ENCODE results near the gene SPDL1. TPM values are rescaled to one million over a fixed set of nuclear protein-coding genes. Genes with fewer than 3 reads are reported as not detected.

The SPDL1 gene
- total and polyA plus RNA-seq, 4 donors: 0.89 to 11.5 (median 3.0) TPM

DNA sequence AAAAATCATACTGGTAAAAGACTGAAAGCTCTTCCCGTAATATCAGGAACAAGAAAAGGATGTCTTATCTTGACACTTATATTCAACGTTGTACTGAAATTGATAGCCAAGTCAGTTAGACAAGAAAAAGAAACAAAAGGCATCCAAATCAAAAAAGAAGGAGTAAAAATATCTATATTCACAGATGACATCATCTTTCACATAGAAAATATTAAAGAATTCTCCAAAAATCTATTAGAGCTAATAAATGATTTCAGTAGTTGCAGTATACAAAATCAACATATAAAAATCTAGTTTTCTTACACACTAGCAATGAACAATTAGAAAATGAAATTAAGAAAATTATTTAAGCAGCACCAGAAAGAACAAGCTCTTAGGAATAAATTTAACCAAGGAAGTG lies 24.3 kb downstream of the SPDL1 start (continued):
- TF ChIP-seq RXRA (IDR thresholded peaks at IDR 0.05) (no peak), EGR1 (IDR thresholded peaks at IDR 0.05; ENCODE audit: low read depth in 2 of 2) (no peak), RAD21 (IDR thresholded peaks at IDR 0.05) (no peak)
- TF ChIP-seq, protein P1, sequence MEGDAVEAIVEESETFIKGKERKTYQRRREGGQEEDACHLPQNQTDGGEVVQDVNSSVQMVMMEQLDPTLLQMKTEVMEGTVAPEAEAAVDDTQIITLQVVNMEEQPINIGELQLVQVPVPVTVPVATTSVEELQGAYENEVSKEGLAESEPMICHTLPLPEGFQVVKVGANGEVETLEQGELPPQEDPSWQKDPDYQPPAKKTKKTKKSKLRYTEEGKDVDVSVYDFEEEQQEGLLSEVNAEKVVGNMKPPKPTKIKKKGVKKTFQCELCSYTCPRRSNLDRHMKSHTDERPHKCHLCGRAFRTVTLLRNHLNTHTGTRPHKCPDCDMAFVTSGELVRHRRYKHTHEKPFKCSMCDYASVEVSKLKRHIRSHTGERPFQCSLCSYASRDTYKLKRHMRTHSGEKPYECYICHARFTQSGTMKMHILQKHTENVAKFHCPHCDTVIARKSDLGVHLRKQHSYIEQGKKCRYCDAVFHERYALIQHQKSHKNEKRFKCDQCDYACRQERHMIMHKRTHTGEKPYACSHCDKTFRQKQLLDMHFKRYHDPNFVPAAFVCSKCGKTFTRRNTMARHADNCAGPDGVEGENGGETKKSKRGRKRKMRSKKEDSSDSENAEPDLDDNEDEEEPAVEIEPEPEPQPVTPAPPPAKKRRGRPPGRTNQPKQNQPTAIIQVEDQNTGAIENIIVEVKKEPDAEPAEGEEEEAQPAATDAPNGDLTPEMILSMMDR (IDR thresholded peaks at IDR 0.05; ENCODE audit: low read depth, low read length, missing input control): no peak

DNA sequence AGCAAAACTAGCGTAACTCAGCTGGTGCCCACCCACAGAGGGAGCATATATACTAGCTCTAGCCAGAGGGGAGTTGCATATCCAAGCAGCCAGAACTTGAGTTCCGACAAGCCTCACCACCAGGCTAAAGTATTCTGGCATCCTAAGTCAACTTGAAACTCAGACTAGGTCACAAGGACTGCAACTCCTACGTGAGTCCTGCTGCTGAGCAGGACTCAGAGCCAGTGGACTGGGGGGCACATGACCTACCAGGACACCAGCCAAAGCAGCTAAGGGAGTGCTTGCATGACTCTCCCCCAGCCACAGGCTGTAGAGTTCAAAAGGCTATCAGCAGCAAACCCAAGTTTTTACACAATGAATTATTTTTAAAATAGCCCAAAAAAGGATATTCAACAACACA lies 26.1 kb downstream of the SPDL1 start:
- no peak overlapping the region for H3K4me3 ChIP-seq (ENCODE audit: low read depth in 1 of 3, low read length in 3 of 3)
- TF ChIP-seq, protein P1 (IDR thresholded peaks at IDR 0.05; ENCODE audit: low read depth, low read length, missing input control): no peak
- no peak for TF ChIP-seq FOXA2 (IDR thresholded peaks at IDR 0.05)
- TF ChIP-seq YY1 (IDR thresholded peaks at IDR 0.05): no peak
- TF ChIP-seq, protein P2, sequence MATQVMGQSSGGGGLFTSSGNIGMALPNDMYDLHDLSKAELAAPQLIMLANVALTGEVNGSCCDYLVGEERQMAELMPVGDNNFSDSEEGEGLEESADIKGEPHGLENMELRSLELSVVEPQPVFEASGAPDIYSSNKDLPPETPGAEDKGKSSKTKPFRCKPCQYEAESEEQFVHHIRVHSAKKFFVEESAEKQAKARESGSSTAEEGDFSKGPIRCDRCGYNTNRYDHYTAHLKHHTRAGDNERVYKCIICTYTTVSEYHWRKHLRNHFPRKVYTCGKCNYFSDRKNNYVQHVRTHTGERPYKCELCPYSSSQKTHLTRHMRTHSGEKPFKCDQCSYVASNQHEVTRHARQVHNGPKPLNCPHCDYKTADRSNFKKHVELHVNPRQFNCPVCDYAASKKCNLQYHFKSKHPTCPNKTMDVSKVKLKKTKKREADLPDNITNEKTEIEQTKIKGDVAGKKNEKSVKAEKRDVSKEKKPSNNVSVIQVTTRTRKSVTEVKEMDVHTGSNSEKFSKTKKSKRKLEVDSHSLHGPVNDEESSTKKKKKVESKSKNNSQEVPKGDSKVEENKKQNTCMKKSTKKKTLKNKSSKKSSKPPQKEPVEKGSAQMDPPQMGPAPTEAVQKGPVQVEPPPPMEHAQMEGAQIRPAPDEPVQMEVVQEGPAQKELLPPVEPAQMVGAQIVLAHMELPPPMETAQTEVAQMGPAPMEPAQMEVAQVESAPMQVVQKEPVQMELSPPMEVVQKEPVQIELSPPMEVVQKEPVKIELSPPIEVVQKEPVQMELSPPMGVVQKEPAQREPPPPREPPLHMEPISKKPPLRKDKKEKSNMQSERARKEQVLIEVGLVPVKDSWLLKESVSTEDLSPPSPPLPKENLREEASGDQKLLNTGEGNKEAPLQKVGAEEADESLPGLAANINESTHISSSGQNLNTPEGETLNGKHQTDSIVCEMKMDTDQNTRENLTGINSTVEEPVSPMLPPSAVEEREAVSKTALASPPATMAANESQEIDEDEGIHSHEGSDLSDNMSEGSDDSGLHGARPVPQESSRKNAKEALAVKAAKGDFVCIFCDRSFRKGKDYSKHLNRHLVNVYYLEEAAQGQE (IDR thresholded peaks at IDR 0.05): no peak
- no peak for TF ChIP-seq SP1 (IDR thresholded peaks at IDR 0.05)
- no peak for TF ChIP-seq NR2F2 (IDR thresholded peaks at IDR 0.05)
- H3K9me3 ChIP-seq (ENCODE audit: control insufficient read depth in 4 of 4, low read length in 3 of 4): no peaks in the 10 kb centered on the region
- 68% methylated on average over 3 of the region's 3 CpGs for WGBS
- H3K27me3 ChIP-seq (ENCODE audit: control insufficient read depth in 4 of 4, insufficient read depth in 4 of 4, low read length in 3 of 4): peaks cover 0 to 3% (median 0%) of the 10 kb centered on the region in 4 donors
- H3K9ac ChIP-seq (ENCODE audit: low read depth in 1 of 2, low read length in 2 of 2): no peak overlapping the region
- DNase-seq (ENCODE audit: low spot score): no peak
- no peaks in the 10 kb centered on the region for H3K4me1 ChIP-seq (ENCODE audit: control insufficient read depth in 4 of 4, insufficient read depth in 4 of 4, low read length in 3 of 4)
- no peak overlapping the region for H3K27ac ChIP-seq (ENCODE audit: low read depth in 1 of 2, low read length in 2 of 2)
- H3K36me3 ChIP-seq (ENCODE audit: control insufficient read depth in 4 of 4, insufficient read depth in 3 of 4, low read depth in 1 of 4, low read length in 3 of 4): no peaks in the 10 kb centered on the region

DNA sequence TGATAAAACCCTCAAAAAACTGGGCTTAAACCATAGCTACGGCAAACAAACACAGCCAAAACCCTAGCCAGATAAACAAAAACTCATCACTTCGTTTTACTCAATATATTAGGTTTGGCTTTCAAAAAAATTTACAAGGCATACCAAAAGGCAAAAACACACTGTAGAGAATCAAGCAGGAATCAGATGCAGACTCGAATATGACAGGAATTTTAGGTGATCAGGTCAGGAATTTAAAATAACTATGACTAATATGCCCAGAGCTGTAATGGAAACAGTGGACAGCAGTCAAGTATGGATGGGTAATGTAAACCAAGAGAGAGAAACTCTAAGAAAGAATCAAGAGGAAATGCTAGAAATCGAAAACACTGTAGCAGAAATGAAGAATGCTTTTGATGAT lies 27.0 kb downstream of the SPDL1 start:
- H3K4me3 ChIP-seq (ENCODE audit: low read depth in 1 of 3, low read length in 3 of 3): no peak overlapping the region
- H3K27ac ChIP-seq (ENCODE audit: low read depth in 1 of 2, low read length in 2 of 2): no peak overlapping the region
- no peak for TF ChIP-seq SP1 (IDR thresholded peaks at IDR 0.05)
- TF ChIP-seq FOXA1 (IDR thresholded peaks at IDR 0.05): no peak
- TF ChIP-seq NR2F2 (IDR thresholded peaks at IDR 0.05): no peak
- TF ChIP-seq RXRA (IDR thresholded peaks at IDR 0.05): no peak
- TF ChIP-seq YY1 (IDR thresholded peaks at IDR 0.05): no peak
- TF ChIP-seq GABPA (IDR thresholded peaks at IDR 0.05 in 1 of 2, conservative IDR thresholded peaks at IDR 0.05 in 1 of 2): no peak
- no peak for TF ChIP-seq HNF4G (IDR thresholded peaks at IDR 0.05)
- no peaks in the 10 kb centered on the region for H3K36me3 ChIP-seq (ENCODE audit: control insufficient read depth in 4 of 4, insufficient read depth in 3 of 4, low read depth in 1 of 4, low read length in 3 of 4)
- H3K9ac ChIP-seq (ENCODE audit: low read depth in 1 of 2, low read length in 2 of 2): no peak overlapping the region
- no peak for DNase-seq (ENCODE audit: low spot score)
- H3K27me3 ChIP-seq (ENCODE audit: control insufficient read depth in 4 of 4, insufficient read depth in 4 of 4, low read length in 3 of 4): peaks cover 0 to 3% (median 0%) of the 10 kb centered on the region in 4 donors
- H3K9me3 ChIP-seq (ENCODE audit: control insufficient read depth in 4 of 4, low read length in 3 of 4): no peaks in the 10 kb centered on the region
- H3K4me1 ChIP-seq (ENCODE audit: control insufficient read depth in 4 of 4, insufficient read depth in 4 of 4, low read length in 3 of 4): no peaks in the 10 kb centered on the region
- 68% methylated on average over 4 of the region's 4 CpGs for WGBS

Data from liver (tissue), 9 donors.